Gastrocnemius medialis (tissue), 4 donors: ENCODE data around the gene DHX8. TPM values are rescaled to one million over a fixed set of nuclear protein-coding genes. Genes with fewer than 3 reads are reported as not detected.
"Not testable (repeated sequence)": the region's sequence is repeated elsewhere in the genome, so short reads cannot be mapped to it uniquely, and the experiment has no call there.

Experiments
- ATAC-seq, 2 donors: fragments of 150-250 bp; one replicate each; pipeline ENCODE4 v1.9.1; 2016
- DNase-seq, 2 donors: peaks; one replicate each; pipeline ENCODE4 v3.0.0-alpha.2; 2019
- H3K27ac ChIP-seq, 4 donors: fragments of 200-600 bp; sonication (generic); 1 replicate in 1 of 4; 2 replicates in 3 of 4; pipeline ENCODE4 v1.5.1; 2016 to 2018; ENCODE audit warnings: mild to moderate bottlenecking in 2 of 4, moderate library complexity in 1 of 4
- H3K27me3 ChIP-seq, 3 donors: fragments of 200-600 bp; sonication (generic) in 2 of 3; 1 replicate in 1 of 3; 2 replicates in 2 of 3; pipeline versions ENCODE4 v1.5.1 to v1.6.0; 2016 to 2019; ENCODE audit warnings: mild to moderate bottlenecking in 1 of 3, moderate library complexity in 1 of 3
- H3K36me3 ChIP-seq, 2 donors: fragments of 200-600 bp; sonication (generic) in 1 of 2; one replicate each; pipeline ENCODE4 v1.5.1; 2017 to 2018
- H3K4me1 ChIP-seq, 2 donors: fragments of 200-600 bp; sonication (generic) in 1 of 2; one replicate each; pipeline ENCODE4 v1.5.1; 2016 to 2017; ENCODE audit warnings: mild to moderate bottlenecking in 2 of 2
- H3K4me3 ChIP-seq, 4 donors: fragments of 200-600 bp; sonication (generic) in 3 of 4; 1 replicate in 1 of 4; 2 replicates in 3 of 4; pipeline ENCODE4 v1.5.1; 2016 to 2019; ENCODE audit warnings: mild to moderate bottlenecking in 2 of 4
- H3K9me3 ChIP-seq, 3 donors: fragments of 200-600 bp; sonication (generic) in 2 of 3; 1 replicate in 1 of 3; 2 replicates in 2 of 3; pipeline ENCODE4 v1.5.1; 2016 to 2019
- CTCF ChIP-seq, 5 experiments: fragments of 450-650 bp in 3 of 5; fragments of 200-600 bp in 2 of 5; sonication (generic) in 2 of 5; IDR thresholded peaks in 4 of 5; conservative IDR thresholded peaks in 1 of 5; 1 replicate in 4 of 5; 2 replicates in 1 of 5; pipeline ENCODE4 v1.5.1; 2016 to 2019; ENCODE audit warnings: antibody characterized with exemption in 5 of 5, mild to moderate bottlenecking in 3 of 5, moderate library complexity in 3 of 5
- POLR2A ChIP-seq, 2 donors: fragments of 450-650 bp; IDR thresholded peaks; one replicate each; pipeline ENCODE4 v1.6.1; 2017; ENCODE audit warnings: antibody characterized with exemption in 2 of 2, mild to moderate bottlenecking in 2 of 2, moderate library complexity in 2 of 2
- in situ Hi-C, 4 donors: fragments of 200-750 bp; cut with MboI; loops; one replicate each; pipeline versions ENCODE4 v1.15.0 to v1.8.0; 2017; ENCODE audit warnings: low sequenced_read_pairs in 4 of 4
- intact Hi-C: fragments of 100-400 bp; cut with DNase I; formaldehyde crosslinking; loops from one replicate; pipeline ENCODE4 v1.15.1; 2023; ENCODE audit warnings: low total_unique reads
- total RNA-seq, 4 donors: library from RNA; depleted of rRNA; stranded (reverse); fragments of >200 nt; gene quantifications; one replicate each; pipeline versions ENCODE4 v1.1.0 to v1.2.3, GENCODE V29; 2016

The DHX8 gene
- total RNA-seq, 4 donors from 2014 or later, result 24.0 to 30.3 (median 27.2) TPM

GRCh38 chr17:43471585-43472160 is 12.1 kb upstream of the DHX8 start:
- H3K4me3 ChIP-seq, result no peak overlapping the region
- no peak for DNase-seq
- H3K36me3 ChIP-seq, result no peaks in the 10 kb centered on the region
- no peak overlapping the region for H3K27ac ChIP-seq
- H3K9me3 ChIP-seq, result no peaks in the 10 kb centered on the region
- no peaks in the 10 kb centered on the region for H3K27me3 ChIP-seq
- intact Hi-C loops (no loop called here), in situ Hi-C loops (loop anchor here in 1 of 4 donors (10.0 kb wide), 1 partner anchor 57 kb away; no protein-coding TSS in a partner anchor)
- no peak for ATAC-seq
- H3K4me1 ChIP-seq, result peaks cover 0 to 13% of the 10 kb centered on the region in 2 donors
- TF ChIP-seq POLR2A (IDR thresholded peaks at IDR 0.05) (no peak), CTCF (IDR thresholded peaks at IDR 0.05 in 4 of 5, conservative IDR thresholded peaks at IDR 0.05 in 1 of 5) (no peak)

GRCh38 chr17:43475494-43476089 is 8.2 kb upstream of the DHX8 start:
- no peak overlapping the region for H3K4me3 ChIP-seq
- H3K9me3 ChIP-seq, result no peaks in the 10 kb centered on the region
- DNase-seq, result no peak
- TF ChIP-seq POLR2A (IDR thresholded peaks at IDR 0.05) (no peak), CTCF (IDR thresholded peaks at IDR 0.05 in 4 of 5, conservative IDR thresholded peaks at IDR 0.05 in 1 of 5) (no peak)
- ATAC-seq, result no peak
- intact Hi-C loops (no loop called here), in situ Hi-C loops (loop anchor here in 2 of 4 donors (10.0 to 25.0 kb wide), 2 partner anchors 61 to 263 kb away; partner anchors contain the start of gene TMEM106A (in 1 of the 2))
- H3K4me1 ChIP-seq, result no peaks in the 10 kb centered on the region
- H3K36me3 ChIP-seq, result no peaks in the 10 kb centered on the region
- H3K27ac ChIP-seq, result no peak overlapping the region
- no peaks in the 10 kb centered on the region for H3K27me3 ChIP-seq

- H3K4me3 ChIP-seq, H3K4me1 ChIP-seq, H3K27ac ChIP-seq, H3K36me3 ChIP-seq, intact Hi-C loops, DNase-seq, H3K27me3 ChIP-seq, ATAC-seq, H3K9me3 ChIP-seq: not testable (repeated sequence)
- in situ Hi-C loops, result loop anchor here in 2 of 4 donors (10.0 to 25.0 kb wide), 2 partner anchors 62 to 264 kb away; partner anchors contain the start of gene TMEM106A (in 1 of the 2)
These were observed 7.5 kb upstream of the DHX8 start for GRCh38 chr17:43476306-43476705.

GRCh38 chr17:43477832-43478634 is 5.7 kb upstream of the DHX8 start:
- Histone ChIP-seq H3K4me3 (no peak overlapping the region), H3K4me1 (no peaks in the 10 kb centered on the region), H3K27ac (no peak overlapping the region), H3K9me3 (no peaks in the 10 kb centered on the region), H3K36me3 (no peaks in the 10 kb centered on the region), H3K27me3 (no peaks in the 10 kb centered on the region)
- in situ Hi-C loops (loop anchor here in 2 of 4 donors (10.0 to 25.0 kb wide), 2 partner anchors 63 to 266 kb away; partner anchors contain the start of gene TMEM106A (in 1 of the 2)), intact Hi-C loops (no loop called here)
- DNase-seq (no peak), ATAC-seq (no peak)
- TF ChIP-seq CTCF (IDR thresholded peaks at IDR 0.05 in 4 of 5, conservative IDR thresholded peaks at IDR 0.05 in 1 of 5), result no peak

GRCh38 chr17:43479948-43480347 is 3.8 kb upstream of the DHX8 start:
- Histone ChIP-seq H3K36me3 (no peaks in the 10 kb centered on the region), H3K4me3 (no peak overlapping the region), H3K4me1 (peaks cover 6 to 7% of the 10 kb centered on the region in 2 donors), H3K27ac (no peak overlapping the region), H3K9me3 (no peaks in the 10 kb centered on the region), H3K27me3 (no peaks in the 10 kb centered on the region)
- DNase-seq, result no peak
- in situ Hi-C loops, result loop anchor here (5.0 to 25.0 kb wide), 4 partner anchors 65 to 268 kb away; partner anchors contain the start of genes ARL4D (in 1 of the 4) and TMEM106A (in 1 of the 4)
- TF ChIP-seq CTCF (IDR thresholded peaks at IDR 0.05 in 4 of 5, conservative IDR thresholded peaks at IDR 0.05 in 1 of 5) (no peak), POLR2A (IDR thresholded peaks at IDR 0.05) (no peak)
- no peak for ATAC-seq
- intact Hi-C loops, result no loop called here
